ENCODE data around the gene LRFN2.

LRFN2 gene

DNA sequence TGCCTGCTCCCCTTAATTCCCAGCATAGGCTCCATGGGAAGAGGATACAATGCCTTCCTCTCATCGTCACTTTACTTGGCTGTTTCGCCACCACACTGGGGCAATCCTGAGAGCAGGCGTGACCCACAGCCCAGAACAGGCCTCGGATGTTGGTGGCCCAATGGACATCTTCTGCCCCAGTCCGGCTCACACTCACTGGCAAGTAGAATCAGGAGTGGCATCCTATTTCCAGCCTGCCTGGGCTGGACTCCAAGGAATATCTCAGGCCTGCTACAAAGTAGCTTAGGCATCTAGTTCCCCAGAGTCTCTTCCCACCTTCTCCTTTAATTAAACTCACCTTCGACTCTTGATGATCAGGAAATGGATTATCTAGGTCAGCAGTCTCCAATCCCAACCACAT lies 110.5 kb downstream of the LRFN2 start:
- no peaks in the 10 kb centered on the region for H3K79me2 ChIP-seq (ENCODE audit: control insufficient read depth, low read length)
- H3K36me3 ChIP-seq (ENCODE audit: control insufficient read depth, low read length), result no peaks in the 10 kb centered on the region
- H3K4me1 ChIP-seq (ENCODE audit: control insufficient read depth, low read length), result no peaks in the 10 kb centered on the region
- H3F3A ChIP-seq (ENCODE audit: control insufficient read depth, insufficient read depth), result no peaks in the 10 kb centered on the region
- TF ChIP-seq, protein P1, sequence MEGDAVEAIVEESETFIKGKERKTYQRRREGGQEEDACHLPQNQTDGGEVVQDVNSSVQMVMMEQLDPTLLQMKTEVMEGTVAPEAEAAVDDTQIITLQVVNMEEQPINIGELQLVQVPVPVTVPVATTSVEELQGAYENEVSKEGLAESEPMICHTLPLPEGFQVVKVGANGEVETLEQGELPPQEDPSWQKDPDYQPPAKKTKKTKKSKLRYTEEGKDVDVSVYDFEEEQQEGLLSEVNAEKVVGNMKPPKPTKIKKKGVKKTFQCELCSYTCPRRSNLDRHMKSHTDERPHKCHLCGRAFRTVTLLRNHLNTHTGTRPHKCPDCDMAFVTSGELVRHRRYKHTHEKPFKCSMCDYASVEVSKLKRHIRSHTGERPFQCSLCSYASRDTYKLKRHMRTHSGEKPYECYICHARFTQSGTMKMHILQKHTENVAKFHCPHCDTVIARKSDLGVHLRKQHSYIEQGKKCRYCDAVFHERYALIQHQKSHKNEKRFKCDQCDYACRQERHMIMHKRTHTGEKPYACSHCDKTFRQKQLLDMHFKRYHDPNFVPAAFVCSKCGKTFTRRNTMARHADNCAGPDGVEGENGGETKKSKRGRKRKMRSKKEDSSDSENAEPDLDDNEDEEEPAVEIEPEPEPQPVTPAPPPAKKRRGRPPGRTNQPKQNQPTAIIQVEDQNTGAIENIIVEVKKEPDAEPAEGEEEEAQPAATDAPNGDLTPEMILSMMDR (IDR thresholded peaks at IDR 0.05; ENCODE audit: low read depth, low read length, poor library complexity, severe bottlenecking), result no peak
- TF ChIP-seq EZH2phosphoT487 (IDR thresholded peaks at IDR 0.05; ENCODE audit: borderline replicate concordance, low read length), result no peak
- H3K4me3 ChIP-seq (ENCODE audit: low read length), result no peak overlapping the region
- no peak overlapping the region for H3K4me2 ChIP-seq (ENCODE audit: low read length)
- H3K9me3 ChIP-seq (ENCODE audit: control insufficient read depth, insufficient read depth, low read length), result no peaks in the 10 kb centered on the region
- peaks cover 5% of the 10 kb centered on the region; the same call in 1 of the 2 replicates for H3K27me3 ChIP-seq (ENCODE audit: control insufficient read depth, low read length)
- H3K27ac ChIP-seq (ENCODE audit: low read depth, low read length), result no peak overlapping the region
- no peaks in the 10 kb centered on the region for H4K20me1 ChIP-seq (ENCODE audit: control insufficient read depth, insufficient read depth, low read depth, low read length)
- H3K9me2 ChIP-seq (replicated peaks; ENCODE audit: control insufficient read depth, low read length), result no peaks in the 10 kb centered on the region

DNA sequence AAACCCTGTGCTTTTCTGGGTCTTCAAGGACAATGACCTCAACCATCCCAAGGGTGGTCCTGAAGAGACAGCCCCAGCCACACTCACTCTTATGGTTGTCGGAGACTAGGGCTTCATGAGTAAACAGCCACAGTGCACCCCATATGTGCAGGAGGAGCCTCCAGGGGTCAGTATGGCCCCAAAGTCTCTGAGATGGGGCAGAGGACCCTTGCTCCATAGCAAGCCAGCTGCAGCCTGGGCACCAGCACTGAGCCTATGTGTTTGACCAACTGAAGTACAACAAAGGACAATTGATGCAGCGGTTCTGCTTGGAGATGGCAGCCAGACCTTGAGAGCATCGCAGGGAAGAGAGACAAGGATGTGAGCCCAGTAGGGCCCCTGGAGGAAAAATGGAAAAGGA lies 112.2 kb downstream of the LRFN2 start:
- Histone ChIP-seq H3K36me3 (ENCODE audit: control insufficient read depth, low read length) (no peaks in the 10 kb centered on the region), H3K9me3 (ENCODE audit: control insufficient read depth, insufficient read depth, low read length) (no peaks in the 10 kb centered on the region), H3K4me3 (ENCODE audit: low read length) (no peak overlapping the region), H4K20me1 (ENCODE audit: control insufficient read depth, insufficient read depth, low read depth, low read length) (no peaks in the 10 kb centered on the region), H3K9me2 (replicated peaks; ENCODE audit: control insufficient read depth, low read length) (no peaks in the 10 kb centered on the region), H3F3A (ENCODE audit: control insufficient read depth, insufficient read depth) (no peaks in the 10 kb centered on the region), H3K27me3 (ENCODE audit: control insufficient read depth, low read length) (peaks cover 5% of the 10 kb centered on the region; the same call in 1 of the 2 replicates), H3K27ac (ENCODE audit: low read depth, low read length) (no peak overlapping the region), H3K4me2 (ENCODE audit: low read length) (no peak overlapping the region), H3K4me1 (ENCODE audit: control insufficient read depth, low read length) (no peaks in the 10 kb centered on the region), H3K79me2 (ENCODE audit: control insufficient read depth, low read length) (no peaks in the 10 kb centered on the region)
- TF ChIP-seq, protein P1 (IDR thresholded peaks at IDR 0.05; ENCODE audit: low read depth, low read length, poor library complexity, severe bottlenecking), result no peak
- TF ChIP-seq EZH2phosphoT487 (IDR thresholded peaks at IDR 0.05; ENCODE audit: borderline replicate concordance, low read length), result no peak

DNA sequence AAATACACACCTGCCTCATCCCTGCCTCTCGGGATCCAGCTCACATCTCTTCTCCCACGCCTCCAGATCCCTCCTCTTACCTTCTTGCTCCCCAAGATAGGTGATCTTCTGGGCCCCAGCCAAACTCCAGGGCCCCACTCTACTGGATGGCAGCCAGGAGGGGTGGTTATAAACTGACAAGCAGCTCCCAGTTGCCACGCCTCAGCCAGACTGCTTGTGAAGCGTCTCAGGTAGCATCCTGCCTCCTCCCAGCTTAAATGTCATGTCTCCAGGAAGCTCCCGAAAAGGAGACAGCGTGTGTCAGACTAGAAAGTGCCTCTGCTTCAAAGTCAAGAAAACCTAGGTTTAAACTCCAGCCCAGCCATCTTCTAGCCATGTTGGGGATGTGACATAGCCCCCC lies 114.1 kb downstream of the LRFN2 start:
- H4K20me1 ChIP-seq (ENCODE audit: control insufficient read depth, insufficient read depth, low read depth, low read length), result no peaks in the 10 kb centered on the region
- H3K4me3 ChIP-seq (ENCODE audit: low read length), result no peak overlapping the region
- H3K27me3 ChIP-seq (ENCODE audit: control insufficient read depth, low read length), result peaks cover 5% of the 10 kb centered on the region; the same call in 1 of the 2 replicates
- no peaks in the 10 kb centered on the region for H3K9me2 ChIP-seq (replicated peaks; ENCODE audit: control insufficient read depth, low read length)
- no peak overlapping the region for H3K4me2 ChIP-seq (ENCODE audit: low read length)
- TF ChIP-seq EZH2phosphoT487 (IDR thresholded peaks at IDR 0.05; ENCODE audit: borderline replicate concordance, low read length), result no peak
- TF ChIP-seq, protein P1 (IDR thresholded peaks at IDR 0.05; ENCODE audit: low read depth, low read length, poor library complexity, severe bottlenecking), result no peak
- H3K27ac ChIP-seq (ENCODE audit: low read depth, low read length), result no peak overlapping the region
- H3K4me1 ChIP-seq (ENCODE audit: control insufficient read depth, low read length), result no peaks in the 10 kb centered on the region
- H3K79me2 ChIP-seq (ENCODE audit: control insufficient read depth, low read length), result no peaks in the 10 kb centered on the region
- no peaks in the 10 kb centered on the region for H3K9me3 ChIP-seq (ENCODE audit: control insufficient read depth, insufficient read depth, low read length)
- H3F3A ChIP-seq (ENCODE audit: control insufficient read depth, insufficient read depth), result no peaks in the 10 kb centered on the region
- no peaks in the 10 kb centered on the region for H3K36me3 ChIP-seq (ENCODE audit: control insufficient read depth, low read length)
